ENCODE measurements around the gene MDP1.

- no peak for TF ChIP-seq POLR2A (IDR thresholded peaks at IDR 0.05; ENCODE audit: extremely low read depth, insufficient read length)
- TF ChIP-seq CTCF (IDR thresholded peaks at IDR 0.05; ENCODE audit: low read depth, low read length): no peak
- no peak for TF ChIP-seq MYC (IDR thresholded peaks at IDR 0.05; ENCODE audit: low read depth, low read length)
Observed at GRCh38 chr14:24234095-24235005, 18.5 kb upstream of the MDP1 start.

All from NB4 (cell line).